HCT116 (cell line): ENCODE measurements around the gene ATP6V1G1. TPM values are rescaled to one million over a fixed set of nuclear protein-coding genes. Genes with fewer than 3 reads are reported as not detected.

Source experiments
- ATAC-seq: fragments of 200-7000 bp; cut with Tn5 transposase; 2 replicates; pipeline ENCODE4 v1.9.1; 2020; ENCODE audit warnings: mild to moderate bottlenecking, moderate library complexity
- BruUV-seq: library from RNA; stranded (reverse); fragments of 400-500 nt; replicated peaks from 2 replicates; lab custom pipeline; 2021; lab: Mats Ljungman, UMichigan
- CTCF ChIA-PET: fragments of 300-600 bp; sonication (Branson Sonifier 250); formaldehyde crosslinking; loops from one replicate; lab custom pipeline; 2021; ENCODE audit warnings: antibody characterized with exemption; lab: Charles Lee
- POLR2A ChIA-PET: fragments of 300-600, 350-600 bp; sonication (Branson Sonifier 250); formaldehyde crosslinking; loops from one replicate; lab custom pipeline; 2021; ENCODE audit warnings: antibody characterized with exemption; lab: Charles Lee
- RAD21 ChIA-PET, 2 experiments: fragments of 300-600 bp; sonication (Branson Sonifier 250); formaldehyde crosslinking; loops; one replicate each; lab custom pipeline; 2023; ENCODE audit warnings: low total read pairs in 2 of 2; ENCODE audit not compliant: uncharacterized antibody in 2 of 2, unreplicated experiment in 2 of 2, low non-redundant PET in 1 of 2; lab: Charles Lee
- DNase-seq: peaks from one replicate; pipeline ENCODE4 v3.0.0-alpha.2; 2010; ENCODE audit warnings: low read depth, low spot score
- H2AFZ ChIP-seq: fragments of 200-600 bp; shearing (Covaris generic), sonication (generic); 2 replicates; pipeline ENCODE4 v1.6.1; 2017; ENCODE audit warnings: low read depth, mixed run types, mixed read lengths, antibody characterized with exemption, low read length; ENCODE audit not compliant: poor library complexity, severe bottlenecking
- H3K27ac ChIP-seq: 2 replicates; pipeline ENCODE4 v1.5.1; 2012; ENCODE audit warnings: low read depth, low read length
- H3K27me3 ChIP-seq: fragments of 200-600 bp; sonication (generic); 2 replicates; pipeline ENCODE4 v1.6.1; 2016; ENCODE audit warnings: mixed run types, low read length, mixed read lengths; ENCODE audit not compliant: insufficient read depth
- H3K36me3 ChIP-seq, 2 experiments: fragments of 200-500 bp in 1 of 2; fragments of 200-600 bp in 1 of 2; sonication (Bioruptor generic) in 1 of 2; sonication (generic) in 1 of 2; 2 replicates each; pipeline versions ENCODE4 v1.5.1 to v1.6.1; 2014 to 2016; ENCODE audit warnings: low read length in 2 of 2, inconsistent platforms in 1 of 2, mixed read lengths in 1 of 2, mixed run types in 1 of 2; ENCODE audit not compliant: insufficient read depth in 2 of 2, control insufficient read depth in 1 of 2
- H3K4me1 ChIP-seq, 2 experiments: fragments of 200-600 bp in 1 of 2; sonication (generic) in 1 of 2; 2 replicates each; pipeline versions ENCODE4 v1.5.1 to v1.6.1; 2012 to 2017; ENCODE audit warnings: low read length in 2 of 2, inconsistent platforms in 1 of 2, mild to moderate bottlenecking in 1 of 2, mixed read lengths in 1 of 2, mixed run types in 1 of 2, moderate library complexity in 1 of 2; ENCODE audit not compliant: insufficient read depth in 2 of 2, control insufficient read depth in 1 of 2
- H3K4me2 ChIP-seq: fragments of 200-600 bp; sonication (generic); 2 replicates; pipeline ENCODE4 v1.6.1; 2017; ENCODE audit warnings: mixed run types, low read length, mixed read lengths
- H3K4me3 ChIP-seq, 2 experiments: fragments of 200-600 bp in 1 of 2; sonication (generic) in 1 of 2; replicated peaks in 1 of 2; 2 replicates each; pipeline ENCODE4 v1.5.1; 2011 to 2016; ENCODE audit warnings: low read length in 2 of 2, control low read depth in 1 of 2, low read depth in 1 of 2, mild to moderate bottlenecking in 1 of 2, mixed read lengths in 1 of 2, mixed run types in 1 of 2
- H3K79me2 ChIP-seq: fragments of 200-600 bp; sonication (generic); 2 replicates; pipeline ENCODE4 v1.6.1; 2017; ENCODE audit warnings: mild to moderate bottlenecking, mixed run types, low read length, moderate library complexity, mixed read lengths; ENCODE audit not compliant: insufficient read depth
- H3K9ac ChIP-seq: fragments of 200-600 bp; sonication (generic); 2 replicates; pipeline ENCODE4 v1.6.1; 2016; ENCODE audit warnings: low read length, mixed read lengths
- H3K9me2 ChIP-seq: fragments of 200-600 bp; sonication (generic), shearing (Covaris generic); 2 replicates; pipeline ENCODE4 v1.6.1; 2017; ENCODE audit warnings: mixed run types, mild to moderate bottlenecking, moderate library complexity; ENCODE audit not compliant: insufficient read depth
- H3K9me3 ChIP-seq, 2 experiments: fragments of 200-500 bp in 1 of 2; fragments of 200-600 bp in 1 of 2; sonication (Bioruptor generic) in 1 of 2; sonication (generic) in 1 of 2; 2 replicates each; pipeline ENCODE4 v1.6.1; 2014 to 2017; ENCODE audit warnings: low read length in 2 of 2, mixed read lengths in 2 of 2, inconsistent platforms in 1 of 2, low read depth in 1 of 2, mild to moderate bottlenecking in 1 of 2, mixed run types in 1 of 2, moderate library complexity in 1 of 2; ENCODE audit not compliant: control insufficient read depth in 1 of 2, insufficient read depth in 1 of 2
- H4K20me1 ChIP-seq: fragments of 200-600 bp; sonication (generic), shearing (Covaris generic); 2 replicates; pipeline ENCODE4 v1.6.1; 2017; ENCODE audit warnings: mixed run types, mild to moderate bottlenecking, moderate library complexity; ENCODE audit not compliant: insufficient read depth
- CBX3 ChIP-seq: IDR thresholded peaks from 2 replicates; pipeline ENCODE4 v1.6.1; 2012; ENCODE audit warnings: low read depth
- EGR1 ChIP-seq: IDR thresholded peaks from 2 replicates; pipeline ENCODE4 v1.6.1; 2012; ENCODE audit warnings: low read depth
- ELF1 ChIP-seq: IDR thresholded peaks from 2 replicates; pipeline ENCODE4 v1.6.1; 2012; ENCODE audit warnings: low read depth, borderline replicate concordance
- EZH2 ChIP-seq: fragments of 200-600 bp; sonication (generic); IDR thresholded peaks from 2 replicates; pipeline ENCODE4 v1.6.1; 2017; ENCODE audit warnings: antibody characterized with exemption, mixed run types
- FOSL1 ChIP-seq: IDR thresholded peaks from 2 replicates; pipeline ENCODE4 v1.6.1; 2012; ENCODE audit warnings: low read depth
- JUND ChIP-seq: IDR thresholded peaks from 2 replicates; pipeline ENCODE4 v1.6.1; 2012
- SIN3A ChIP-seq: IDR thresholded peaks from 2 replicates; pipeline ENCODE4 v1.6.1; 2012; ENCODE audit warnings: low read depth
- SRF ChIP-seq: IDR thresholded peaks from 2 replicates; pipeline ENCODE4 v1.6.1; 2012; ENCODE audit warnings: low read depth
- ZFX ChIP-seq: fragments of 450-650 bp; IDR thresholded peaks from 2 replicates; pipeline ENCODE4 v1.6.1; 2017
- ZNF274 ChIP-seq: fragments of 200-500 bp; sonication (Bioruptor generic); IDR thresholded peaks from 2 replicates; pipeline ENCODE4 v1.6.1; 2014; ENCODE audit warnings: mild to moderate bottlenecking, low read depth, low read length, inconsistent platforms
- intact Hi-C: fragments of 100-400 bp; cut with micrococcal nuclease; formaldehyde crosslinking; loops from 2 replicates; pipeline ENCODE4 v1.10.0; 2022
- total RNA-seq: library from RNA; stranded (reverse); gene quantifications from one replicate; pipeline ENCODE4 v1.2.1, GENCODE V29; 2021; ENCODE audit not compliant: unreplicated experiment
- TF ChIP-seq, protein P1 (sequence below): IDR thresholded peaks from 2 replicates; pipeline ENCODE4 v1.6.1; 2012; ENCODE audit warnings: low read depth
- TF ChIP-seq, protein P2 (sequence below), 3 experiments: fragments of 200-600 bp in 1 of 3; sonication (generic) in 1 of 3; IDR thresholded peaks in 2 of 3; conservative IDR thresholded peaks in 1 of 3; 2 replicates each; pipeline ENCODE4 v1.5.1; 2012 to 2017; ENCODE audit warnings: low read depth in 2 of 3, low read length in 2 of 3, antibody characterized with exemption in 1 of 3, borderline replicate concordance in 1 of 3, control low read depth in 1 of 3, mild to moderate bottlenecking in 1 of 3, mixed read lengths in 1 of 3, mixed run types in 1 of 3, moderate library complexity in 1 of 3; ENCODE audit not compliant: insufficient read depth in 1 of 3

Gene ATP6V1G1
- total RNA-seq, 1 experiment from 2014 or later = 72.3 TPM

DNA sequence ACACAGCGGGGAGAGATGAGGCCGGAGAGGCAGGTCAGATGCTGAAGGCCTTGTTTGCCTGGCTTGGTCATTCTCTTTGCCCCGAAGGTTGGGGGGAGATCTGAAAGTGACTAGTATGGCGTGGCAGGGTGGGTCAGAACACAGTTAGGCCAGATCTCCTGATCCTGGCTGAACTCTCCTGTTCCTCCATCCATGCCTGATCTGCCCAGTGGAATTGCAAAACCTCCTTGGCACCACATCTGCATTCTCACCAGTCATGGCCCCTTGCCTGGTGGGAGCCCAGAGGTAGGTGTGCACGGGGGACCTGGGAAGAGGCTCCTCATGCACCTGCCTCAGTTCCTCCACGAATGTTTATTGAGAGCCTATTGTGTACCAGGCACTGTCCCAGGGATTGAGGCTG is 46.8 kb downstream of the ATP6V1G1 start:
- BruUV-seq = no TSS peak
- CTCF ChIA-PET = no interaction called here

More for the DNA sequence above, 46.8 kb downstream of the ATP6V1G1 start:
- no peaks in the 10 kb centered on the region for H4K20me1 ChIP-seq
- no peak overlapping the region for H3K4me3 ChIP-seq
- POLR2A ChIA-PET = no interaction called here
- H3K9me3 ChIP-seq = no peaks in the 10 kb centered on the region
- intact Hi-C loops = no loop called here
- RAD21 ChIA-PET = no interaction called here
- H3K9me2 ChIP-seq = no peaks in the 10 kb centered on the region
- no peaks in the 10 kb centered on the region for H3K36me3 ChIP-seq
- ATAC-seq (no peak), DNase-seq (no peak)
- H2AFZ ChIP-seq = no peak overlapping the region
- no peak for TF ChIP-seq ZNF274
- TF ChIP-seq CBX3 = no peak
- TF ChIP-seq EZH2 = no peak
- no peak for TF ChIP-seq ELF1
- no peak for TF ChIP-seq ZFX
- TF ChIP-seq, protein P1, sequence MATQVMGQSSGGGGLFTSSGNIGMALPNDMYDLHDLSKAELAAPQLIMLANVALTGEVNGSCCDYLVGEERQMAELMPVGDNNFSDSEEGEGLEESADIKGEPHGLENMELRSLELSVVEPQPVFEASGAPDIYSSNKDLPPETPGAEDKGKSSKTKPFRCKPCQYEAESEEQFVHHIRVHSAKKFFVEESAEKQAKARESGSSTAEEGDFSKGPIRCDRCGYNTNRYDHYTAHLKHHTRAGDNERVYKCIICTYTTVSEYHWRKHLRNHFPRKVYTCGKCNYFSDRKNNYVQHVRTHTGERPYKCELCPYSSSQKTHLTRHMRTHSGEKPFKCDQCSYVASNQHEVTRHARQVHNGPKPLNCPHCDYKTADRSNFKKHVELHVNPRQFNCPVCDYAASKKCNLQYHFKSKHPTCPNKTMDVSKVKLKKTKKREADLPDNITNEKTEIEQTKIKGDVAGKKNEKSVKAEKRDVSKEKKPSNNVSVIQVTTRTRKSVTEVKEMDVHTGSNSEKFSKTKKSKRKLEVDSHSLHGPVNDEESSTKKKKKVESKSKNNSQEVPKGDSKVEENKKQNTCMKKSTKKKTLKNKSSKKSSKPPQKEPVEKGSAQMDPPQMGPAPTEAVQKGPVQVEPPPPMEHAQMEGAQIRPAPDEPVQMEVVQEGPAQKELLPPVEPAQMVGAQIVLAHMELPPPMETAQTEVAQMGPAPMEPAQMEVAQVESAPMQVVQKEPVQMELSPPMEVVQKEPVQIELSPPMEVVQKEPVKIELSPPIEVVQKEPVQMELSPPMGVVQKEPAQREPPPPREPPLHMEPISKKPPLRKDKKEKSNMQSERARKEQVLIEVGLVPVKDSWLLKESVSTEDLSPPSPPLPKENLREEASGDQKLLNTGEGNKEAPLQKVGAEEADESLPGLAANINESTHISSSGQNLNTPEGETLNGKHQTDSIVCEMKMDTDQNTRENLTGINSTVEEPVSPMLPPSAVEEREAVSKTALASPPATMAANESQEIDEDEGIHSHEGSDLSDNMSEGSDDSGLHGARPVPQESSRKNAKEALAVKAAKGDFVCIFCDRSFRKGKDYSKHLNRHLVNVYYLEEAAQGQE = no peak
- no peak for TF ChIP-seq SIN3A
- TF ChIP-seq, protein P2, sequence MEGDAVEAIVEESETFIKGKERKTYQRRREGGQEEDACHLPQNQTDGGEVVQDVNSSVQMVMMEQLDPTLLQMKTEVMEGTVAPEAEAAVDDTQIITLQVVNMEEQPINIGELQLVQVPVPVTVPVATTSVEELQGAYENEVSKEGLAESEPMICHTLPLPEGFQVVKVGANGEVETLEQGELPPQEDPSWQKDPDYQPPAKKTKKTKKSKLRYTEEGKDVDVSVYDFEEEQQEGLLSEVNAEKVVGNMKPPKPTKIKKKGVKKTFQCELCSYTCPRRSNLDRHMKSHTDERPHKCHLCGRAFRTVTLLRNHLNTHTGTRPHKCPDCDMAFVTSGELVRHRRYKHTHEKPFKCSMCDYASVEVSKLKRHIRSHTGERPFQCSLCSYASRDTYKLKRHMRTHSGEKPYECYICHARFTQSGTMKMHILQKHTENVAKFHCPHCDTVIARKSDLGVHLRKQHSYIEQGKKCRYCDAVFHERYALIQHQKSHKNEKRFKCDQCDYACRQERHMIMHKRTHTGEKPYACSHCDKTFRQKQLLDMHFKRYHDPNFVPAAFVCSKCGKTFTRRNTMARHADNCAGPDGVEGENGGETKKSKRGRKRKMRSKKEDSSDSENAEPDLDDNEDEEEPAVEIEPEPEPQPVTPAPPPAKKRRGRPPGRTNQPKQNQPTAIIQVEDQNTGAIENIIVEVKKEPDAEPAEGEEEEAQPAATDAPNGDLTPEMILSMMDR (IDR thresholded peaks at IDR 0.05 in 2 of 3, conservative IDR thresholded peaks at IDR 0.05 in 1 of 3; ENCODE audit: borderline replicate concordance in 1 of 3, insufficient read depth in 1 of 3, low read depth in 2 of 3, low read length in 2 of 3) = no peak
- TF ChIP-seq EGR1 = no peak
- no peak for TF ChIP-seq SRF
- TF ChIP-seq FOSL1 = no peak
- no peak for TF ChIP-seq JUND
- H3K79me2 ChIP-seq = no peaks in the 10 kb centered on the region
- no peak overlapping the region for H3K9ac ChIP-seq
- H3K4me1 ChIP-seq = peaks cover 0 to 3% of the 10 kb centered on the region in 2 experiments; a peak in 1 of 4 replicates
- H3K27me3 ChIP-seq = no peaks in the 10 kb centered on the region
- H3K4me2 ChIP-seq = no peak overlapping the region
- H3K27ac ChIP-seq = no peak overlapping the region
